Right lobe of liver (tissue), 4 donors: ENCODE results near the gene SLC35B2.

ENCODE experiments used
- POLR2A ChIP-seq: fragments of 450-650 bp; IDR thresholded peaks from one replicate; pipeline ENCODE4 v1.6.1; 2017; ENCODE audit warnings: antibody characterized with exemption, mild to moderate bottlenecking
- TF ChIP-seq, protein P1 (sequence below), 4 donors: fragments of 200-600 bp in 3 of 4; fragments of 450-650 bp in 1 of 4; IDR thresholded peaks; one replicate each; pipeline versions ENCODE4 v1.5.1 to v1.8.0; 2016 to 2022; ENCODE audit warnings: antibody characterized with exemption in 4 of 4, mild to moderate bottlenecking in 2 of 4
- donor health status: DM: no; HTN: no; CAD: no.
- donor health status: DM: no; HTN: no; CAD: no.
- donor health status: DM: no; HTN: yes; CAD: no.

DNA sequence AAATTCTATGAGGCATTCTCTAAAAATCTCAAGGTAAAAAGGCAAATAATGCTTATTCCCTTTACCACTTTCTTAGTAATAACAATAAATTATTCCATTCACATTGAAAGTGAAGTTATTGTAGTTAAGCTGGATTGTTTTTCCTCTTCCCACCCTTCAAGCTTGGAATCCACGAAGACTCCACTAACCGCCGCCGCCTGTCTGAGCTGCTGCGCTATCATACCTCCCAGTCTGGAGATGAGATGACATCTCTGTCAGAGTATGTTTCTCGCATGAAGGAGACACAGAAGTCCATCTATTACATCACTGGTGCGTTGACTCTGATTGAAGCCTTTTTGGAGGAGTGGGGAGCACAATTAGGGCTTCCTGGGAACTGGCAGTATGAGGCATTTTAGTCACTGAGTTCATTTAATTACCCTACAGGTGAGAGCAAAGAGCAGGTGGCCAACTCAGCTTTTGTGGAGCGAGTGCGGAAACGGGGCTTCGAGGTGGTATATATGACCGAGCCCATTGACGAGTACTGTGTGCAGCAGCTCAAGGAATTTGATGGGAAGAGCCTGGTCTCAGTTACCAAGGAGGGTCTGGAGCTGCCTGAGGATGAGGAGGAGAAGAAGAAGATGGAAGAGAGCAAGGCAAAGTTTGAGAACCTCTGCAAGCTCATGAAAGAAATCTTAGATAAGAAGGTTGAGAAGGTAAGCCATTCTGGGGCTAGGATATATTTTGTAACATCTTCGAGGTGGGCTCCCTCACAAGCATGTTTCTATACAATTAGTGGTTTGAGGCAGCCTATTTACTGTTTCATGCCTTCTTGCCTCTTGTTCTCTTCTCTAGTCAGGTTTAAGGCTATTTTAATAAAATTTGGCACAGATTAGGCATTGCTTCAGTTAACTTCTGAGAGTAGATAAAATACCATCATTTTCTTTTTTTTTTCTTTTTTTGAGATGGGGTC lies 5.5 kb downstream of the SLC35B2 start:
- TF ChIP-seq, protein P1, sequence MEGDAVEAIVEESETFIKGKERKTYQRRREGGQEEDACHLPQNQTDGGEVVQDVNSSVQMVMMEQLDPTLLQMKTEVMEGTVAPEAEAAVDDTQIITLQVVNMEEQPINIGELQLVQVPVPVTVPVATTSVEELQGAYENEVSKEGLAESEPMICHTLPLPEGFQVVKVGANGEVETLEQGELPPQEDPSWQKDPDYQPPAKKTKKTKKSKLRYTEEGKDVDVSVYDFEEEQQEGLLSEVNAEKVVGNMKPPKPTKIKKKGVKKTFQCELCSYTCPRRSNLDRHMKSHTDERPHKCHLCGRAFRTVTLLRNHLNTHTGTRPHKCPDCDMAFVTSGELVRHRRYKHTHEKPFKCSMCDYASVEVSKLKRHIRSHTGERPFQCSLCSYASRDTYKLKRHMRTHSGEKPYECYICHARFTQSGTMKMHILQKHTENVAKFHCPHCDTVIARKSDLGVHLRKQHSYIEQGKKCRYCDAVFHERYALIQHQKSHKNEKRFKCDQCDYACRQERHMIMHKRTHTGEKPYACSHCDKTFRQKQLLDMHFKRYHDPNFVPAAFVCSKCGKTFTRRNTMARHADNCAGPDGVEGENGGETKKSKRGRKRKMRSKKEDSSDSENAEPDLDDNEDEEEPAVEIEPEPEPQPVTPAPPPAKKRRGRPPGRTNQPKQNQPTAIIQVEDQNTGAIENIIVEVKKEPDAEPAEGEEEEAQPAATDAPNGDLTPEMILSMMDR (IDR thresholded peaks at IDR 0.05), result no peak
- no peak for TF ChIP-seq POLR2A
